HK-2 (cell line): ENCODE measurements around the gene SPOUT1.

Source experiments
- DNase-seq: peaks from one replicate; pipeline ENCODE4 v3.0.0-alpha.2; 2018; ENCODE audit not compliant: unreplicated experiment

The SPOUT1 gene

GRCh38 chr9:128836509-128837145, 7.0 kb upstream of the SPOUT1 start:
- no peak for DNase-seq

- no peak for DNase-seq
Measured at GRCh38 chr9:128835246-128836210, 5.9 kb upstream of the SPOUT1 start.

GRCh38 chr9:128833696-128834095, 4.1 kb upstream of the SPOUT1 start:
- no peak for DNase-seq

GRCh38 chr9:128828719-128829452, 708 bp downstream of the SPOUT1 start:
- no peak for DNase-seq

GRCh38 chr9:128828267-128828666, 1.3 kb downstream of the SPOUT1 start:
- no peak for DNase-seq

GRCh38 chr9:128825923-128826700, 3.5 kb downstream of the SPOUT1 start:
- DNase-seq: no peak

- DNase-seq: no peak
Measured at GRCh38 chr9:128824911-128825310, 4.7 kb downstream of the SPOUT1 start.

- DNase-seq: no peak
Measured at GRCh38 chr9:128823903-128824406, 5.6 kb downstream of the SPOUT1 start.

- DNase-seq: no peak
Measured at GRCh38 chr9:128823362-128823902, 6.2 kb downstream of the SPOUT1 start.

GRCh38 chr9:128822407-128823042, 7.1 kb downstream of the SPOUT1 start:
- no peak for DNase-seq

- no peak for DNase-seq
Measured at GRCh38 chr9:128821584-128822406, 7.8 kb downstream of the SPOUT1 start.

GRCh38 chr9:128820665-128821583, 8.7 kb downstream of the SPOUT1 start:
- DNase-seq: no peak

- DNase-seq: no peak
Measured at GRCh38 chr9:128819716-128820664, 9.6 kb downstream of the SPOUT1 start.

- DNase-seq: peak; percentile 51
Measured at GRCh38 chr9:128818839-128819715, 10.5 kb downstream of the SPOUT1 start.

- peak; percentile 99 for DNase-seq
Measured at GRCh38 chr9:128818099-128818838, 11.3 kb downstream of the SPOUT1 start, which contains the start of gene ENDOG. Gene ENDOG (plus strand): TSS chr9:128818500. CDS start chr9:128818685, 185 bp downstream.

GRCh38 chr9:128810873-128811272, 18.7 kb downstream of the SPOUT1 start:
- no peak for DNase-seq
